ENCODE data around the gene CRABP2. TPM values are rescaled to one million over a fixed set of nuclear protein-coding genes. Genes with fewer than 3 reads are reported as not detected.

The CRABP2 gene
- total and polyA plus RNA-seq, 2 of the 4 experiments (the other 2 are of a cell fraction) = 6.3 to 15.7 TPM

- no peak for TF ChIP-seq FOS (IDR thresholded peaks at IDR 0.05; ENCODE audit: low read depth, low read length)
- no peak for TF ChIP-seq RFX5 (IDR thresholded peaks at IDR 0.05; ENCODE audit: low read depth, low read length)
Measured at GRCh38 chr1:156743367-156744302, 38.3 kb upstream of the CRABP2 start (continued).

- no peak overlapping the region for H2BK5ac ChIP-seq (ENCODE audit: low read depth, low read length, poor library complexity, severe bottlenecking)
- CTCF ChIA-PET = interaction anchor here (1.7 kb wide), 1 partner anchor 17 kb away, joined by 4 read pairs; no protein-coding TSS in a partner anchor
- no peaks in the 10 kb centered on the region for H3K27me3 ChIP-seq (ENCODE audit: control insufficient read depth, insufficient read depth, low read length)
- H2AK9ac ChIP-seq (replicated peaks; ENCODE audit: low read depth, low read length, poor library complexity) = no peak overlapping the region
- H3K23ac ChIP-seq (ENCODE audit: low read depth, low read length) = no peak overlapping the region
- H3K18ac ChIP-seq (ENCODE audit: low read depth, low read length) = no peak overlapping the region
- DNase-seq (no peak), ATAC-seq (ENCODE audit: low read depth) (no peak)
- peaks cover 28% of the 10 kb centered on the region for H3K36me3 ChIP-seq (ENCODE audit: control insufficient read depth, insufficient read depth, low read length)
- no peak overlapping the region for H3K4ac ChIP-seq (ENCODE audit: low read depth, low read length)
- no TSS peak for BruUV-seq (replicated peaks)
- H2AK5ac ChIP-seq (ENCODE audit: low read depth, low read length) = no peak overlapping the region
- no peak overlapping the region for H3K56ac ChIP-seq (ENCODE audit: extremely low read depth, insufficient read depth, low read length)
- no peak overlapping the region for H2AFZ ChIP-seq (replicated peaks; ENCODE audit: low read length, poor library complexity)
- H2BK120ac ChIP-seq (ENCODE audit: low read depth, low read length) = no peak overlapping the region
- no peak overlapping the region for H2BK20ac ChIP-seq (ENCODE audit: low read depth, low read length)
- H3K79me1 ChIP-seq (ENCODE audit: low read depth in 1 of 2, low read length in 2 of 2) = peaks cover 10 to 74% of the 10 kb centered on the region in 2 experiments; a peak in 3 of 4 replicates
- no peak overlapping the region for H3K9ac ChIP-seq (ENCODE audit: low read depth, low read length)
- in situ Hi-C loops (cut with MboI; ENCODE audit: low sequenced_read_pairs) (no loop called here), dilution Hi-C loops (cut with HindIII; ENCODE audit: low sequenced_read_pairs, unreplicated experiment) (no loop called here), intact Hi-C loops (cut with micrococcal nuclease) (no loop called here)
- POLR2A ChIA-PET (ENCODE audit: unreplicated experiment) = no interaction called here
- H3K9me1 ChIP-seq (ENCODE audit: insufficient read depth, low read length) = peaks cover 14% of the 10 kb centered on the region
- no peak overlapping the region for H2BK15ac ChIP-seq (ENCODE audit: low read depth, low read length)
- H3K4me2 ChIP-seq (ENCODE audit: low read depth, low read length) = no peak overlapping the region
- peaks cover 12% of the 10 kb centered on the region for H3K4me1 ChIP-seq (ENCODE audit: control insufficient read depth, insufficient read depth, low read length)
- no peak overlapping the region for H3K27ac ChIP-seq (ENCODE audit: insufficient read depth, low read length)
- no peak overlapping the region for H4K5ac ChIP-seq (ENCODE audit: low read depth, low read length)
- H4K8ac ChIP-seq (ENCODE audit: low read depth in 2 of 2, low read length in 2 of 2) = no peak overlapping the region
- 0 out of 2 replicates have a peak, but pooled peaks cover 11% of the 10 kb centered on the region for H4K20me1 ChIP-seq (ENCODE audit: insufficient read depth, low read length)
- TF ChIP-seq FOS (IDR thresholded peaks at IDR 0.05; ENCODE audit: low read depth, low read length) = no peak
- no peak for TF ChIP-seq RCOR1 (IDR thresholded peaks at IDR 0.05; ENCODE audit: insufficient replicate concordance, low read length)
- H4K91ac ChIP-seq (ENCODE audit: insufficient read depth, low read depth, low read length) = no peak overlapping the region
- no peak overlapping the region for H3K14ac ChIP-seq (replicated peaks; ENCODE audit: low read depth, low read length)
- no peak overlapping the region for H3K4me3 ChIP-seq (ENCODE audit: insufficient read depth, low read depth, low read length)
- H3K9me3 ChIP-seq (ENCODE audit: control insufficient read depth, insufficient read depth, low read length) = no peaks in the 10 kb centered on the region
- 100% methylated on average over 1 of the region's 4 CpGs; no CpG with 5 or more reads in 1 of the 2 experiments for WGBS, 2 experiments (ENCODE audit: extremely low coverage in 2 of 2, insufficient read length in 1 of 2)
Measured at GRCh38 chr1:156742801-156743200, 37.4 kb upstream of the CRABP2 start.
